OCI-M2 (cell line): ENCODE results near the gene RPTOR.

Experiments used
- DNase-seq: peaks from one replicate; lab custom pipeline; 2025; ENCODE audit not compliant: unreplicated experiment; lab: John Stamatoyannopoulos, UW

RPTOR gene

GRCh38 chr17:80664217-80664790 is 119.7 kb downstream of the RPTOR start:
- no peak for DNase-seq

- no peak for DNase-seq
Measured at GRCh38 chr17:80665792-80666191, 121.2 kb downstream of the RPTOR start.

- no peak for DNase-seq
Measured at GRCh38 chr17:80666867-80667266, 122.2 kb downstream of the RPTOR start.

GRCh38 chr17:80667462-80668277 is 123.0 kb downstream of the RPTOR start:
- no peak for DNase-seq

GRCh38 chr17:80668375-80669148 is 123.9 kb downstream of the RPTOR start:
- DNase-seq, result no peak

GRCh38 chr17:80671039-80671824 is 126.6 kb downstream of the RPTOR start:
- no peak for DNase-seq

GRCh38 chr17:80671825-80672110 is 127.1 kb downstream of the RPTOR start:
- DNase-seq, result no peak

- DNase-seq, result no peak
Measured at GRCh38 chr17:80673152-80673920, 128.7 kb downstream of the RPTOR start.

GRCh38 chr17:80675438-80676095 is 130.9 kb downstream of the RPTOR start:
- no peak for DNase-seq

- no peak for DNase-seq
Measured at GRCh38 chr17:80676096-80676466, 131.4 kb downstream of the RPTOR start.

- DNase-seq, result no peak
Measured at GRCh38 chr17:80676564-80676963, 131.9 kb downstream of the RPTOR start.

GRCh38 chr17:80677214-80677756 is 132.6 kb downstream of the RPTOR start:
- no peak for DNase-seq

GRCh38 chr17:80679816-80680215 is 135.2 kb downstream of the RPTOR start:
- DNase-seq, result no peak

- no peak for DNase-seq
Measured at GRCh38 chr17:80681215-80681614, 136.6 kb downstream of the RPTOR start.

GRCh38 chr17:80682372-80682771 is 137.7 kb downstream of the RPTOR start:
- DNase-seq, result no peak

- no peak for DNase-seq
Measured at GRCh38 chr17:80683625-80684104, 139.0 kb downstream of the RPTOR start.

GRCh38 chr17:80687839-80688238 is 143.2 kb downstream of the RPTOR start:
- DNase-seq, result no peak

- no peak for DNase-seq
Measured at GRCh38 chr17:80689129-80689619, 144.5 kb downstream of the RPTOR start.

GRCh38 chr17:80691784-80692183 is 147.1 kb downstream of the RPTOR start:
- no peak for DNase-seq
